Calu3 (cell line): ENCODE results near the gene DPT. TPM values are rescaled to one million over a fixed set of nuclear protein-coding genes. Genes with fewer than 3 reads are reported as not detected.

Experiments
- BruUV-seq: library from RNA; stranded (reverse); fragments of 400-500 nt; replicated peaks from 2 replicates; lab custom pipeline; 2021; lab: Mats Ljungman, UMichigan
- CTCF ChIA-PET: fragments of 300-600 bp; sonication (Branson Sonifier 250); formaldehyde crosslinking; loops from one replicate; lab custom pipeline; 2022; ENCODE audit warnings: antibody characterized with exemption; lab: Charles Lee
- DNase-seq: peaks from one replicate; pipeline ENCODE4 v3.0.0; 2022
- H3K27ac Mint-ChIP-seq: one replicate; pipeline ENCODE4 v1.8.0; 2022; ENCODE audit warnings: mixed read lengths; ENCODE audit not compliant: unreplicated experiment
- H3K27me3 Mint-ChIP-seq: one replicate; pipeline ENCODE4 v1.8.0; 2022; ENCODE audit warnings: mixed read lengths; ENCODE audit not compliant: unreplicated experiment
- H3K36me3 Mint-ChIP-seq: one replicate; pipeline ENCODE4 v1.8.0; 2022; ENCODE audit warnings: mild to moderate bottlenecking, moderate library complexity, mixed read lengths; ENCODE audit not compliant: insufficient read depth, unreplicated experiment
- H3K4me1 Mint-ChIP-seq: one replicate; pipeline ENCODE4 v1.8.0; 2022; ENCODE audit warnings: mild to moderate bottlenecking, low read depth, mixed read lengths; ENCODE audit not compliant: unreplicated experiment
- H3K4me3 Mint-ChIP-seq: one replicate; pipeline ENCODE4 v1.8.0; 2022; ENCODE audit warnings: mild to moderate bottlenecking, low read depth, moderate library complexity, mixed read lengths; ENCODE audit not compliant: unreplicated experiment
- H3K9me3 Mint-ChIP-seq: one replicate; pipeline ENCODE4 v1.8.0; 2022; ENCODE audit warnings: low read depth, mixed read lengths; ENCODE audit not compliant: unreplicated experiment
- intact Hi-C: fragments of 100-400 bp; cut with micrococcal nuclease; formaldehyde crosslinking; loops from one replicate; pipeline ENCODE4 v1.10.0; 2022; ENCODE audit not compliant: unreplicated experiment
- total RNA-seq: library from RNA; stranded (reverse); gene quantifications from 2 replicates; pipeline ENCODE4 v1.2.3, GENCODE V29; 2022
- TF ChIP-seq, protein P1 (sequence below): fragments of 200-600 bp; IDR thresholded peaks from one replicate; pipeline ENCODE4 v1.8.0; 2022; ENCODE audit warnings: antibody characterized with exemption; ENCODE audit not compliant: unreplicated experiment

DPT gene
- total RNA-seq, 1 experiment from 2014 or later = not detected

DNA sequence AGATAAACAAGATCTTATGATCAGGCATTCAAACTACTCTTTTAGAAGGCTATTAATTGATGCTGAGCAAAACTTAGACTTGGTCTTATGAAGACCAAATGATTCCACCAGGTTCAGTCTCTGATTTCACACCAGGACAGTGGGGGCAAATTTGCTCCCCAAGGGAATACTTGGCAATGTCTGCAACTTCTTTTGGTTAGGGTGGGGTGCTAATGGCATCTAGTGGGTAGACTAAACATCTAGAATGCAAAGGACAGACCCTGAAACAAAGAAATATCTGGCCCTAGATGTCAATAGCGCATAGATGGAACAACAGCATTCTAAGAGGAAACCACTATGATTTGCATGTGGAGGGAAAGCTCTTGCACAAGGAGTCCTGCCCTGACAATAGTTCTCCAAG, 30.6 kb downstream of the DPT start:
- no peak for DNase-seq
- Mint-ChIP-seq H3K4me1 (peaks cover 83% of the 10 kb centered on the region), H3K36me3 (peaks cover 4% of the 10 kb centered on the region), H3K9me3 (no peaks in the 10 kb centered on the region), H3K27me3 (no peaks in the 10 kb centered on the region), H3K27ac (peak overlapping the region; percentile 85), H3K4me3 (no peak overlapping the region)
- intact Hi-C loops = no loop called here
- CTCF ChIA-PET = interaction anchor here (1.0 to 1.2 kb wide), 2 partner anchors 62 to 102 kb away, joined by 3 read pairs; no protein-coding TSS in a partner anchor
- TF ChIP-seq, protein P1, sequence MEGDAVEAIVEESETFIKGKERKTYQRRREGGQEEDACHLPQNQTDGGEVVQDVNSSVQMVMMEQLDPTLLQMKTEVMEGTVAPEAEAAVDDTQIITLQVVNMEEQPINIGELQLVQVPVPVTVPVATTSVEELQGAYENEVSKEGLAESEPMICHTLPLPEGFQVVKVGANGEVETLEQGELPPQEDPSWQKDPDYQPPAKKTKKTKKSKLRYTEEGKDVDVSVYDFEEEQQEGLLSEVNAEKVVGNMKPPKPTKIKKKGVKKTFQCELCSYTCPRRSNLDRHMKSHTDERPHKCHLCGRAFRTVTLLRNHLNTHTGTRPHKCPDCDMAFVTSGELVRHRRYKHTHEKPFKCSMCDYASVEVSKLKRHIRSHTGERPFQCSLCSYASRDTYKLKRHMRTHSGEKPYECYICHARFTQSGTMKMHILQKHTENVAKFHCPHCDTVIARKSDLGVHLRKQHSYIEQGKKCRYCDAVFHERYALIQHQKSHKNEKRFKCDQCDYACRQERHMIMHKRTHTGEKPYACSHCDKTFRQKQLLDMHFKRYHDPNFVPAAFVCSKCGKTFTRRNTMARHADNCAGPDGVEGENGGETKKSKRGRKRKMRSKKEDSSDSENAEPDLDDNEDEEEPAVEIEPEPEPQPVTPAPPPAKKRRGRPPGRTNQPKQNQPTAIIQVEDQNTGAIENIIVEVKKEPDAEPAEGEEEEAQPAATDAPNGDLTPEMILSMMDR = no peak
- BruUV-seq = no TSS peak

DNA sequence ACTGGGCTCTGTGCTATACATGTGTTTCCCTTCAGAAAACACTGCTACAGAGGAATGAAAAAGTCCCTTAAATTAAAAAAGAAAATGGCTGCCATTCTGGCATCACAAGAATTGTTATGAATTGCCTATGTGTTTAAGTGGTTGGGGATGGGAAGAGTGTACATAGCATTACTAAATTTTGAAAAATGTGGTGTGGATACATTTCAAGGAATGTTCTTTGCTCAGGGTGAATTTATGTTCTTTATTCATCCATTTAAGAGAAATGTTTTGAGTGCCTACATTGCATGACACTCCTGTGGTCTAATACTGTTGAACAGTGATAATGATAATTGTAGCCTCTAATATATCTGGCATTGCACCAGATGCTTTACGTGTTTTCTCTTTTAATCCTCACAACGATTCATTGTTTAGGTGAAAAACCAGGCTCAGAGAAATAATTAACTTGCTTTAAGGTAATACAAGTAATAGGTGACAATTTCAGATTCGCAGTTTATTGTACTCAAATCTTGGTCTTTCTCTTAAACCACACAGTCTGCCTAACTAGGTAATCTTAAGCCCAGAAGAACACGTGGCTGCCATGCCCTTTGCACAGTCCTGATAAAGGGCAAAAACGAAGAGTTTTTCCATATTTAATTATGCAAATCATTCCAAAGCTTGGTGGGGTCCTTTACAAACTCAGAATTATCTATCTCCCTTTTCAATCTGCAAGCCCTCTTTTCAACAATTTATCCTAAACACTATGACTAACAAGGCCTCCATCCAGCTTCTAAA, 31.5 kb downstream of the DPT start:
- no TSS peak for BruUV-seq
- Mint-ChIP-seq H3K4me1 (peaks cover 92% of the 10 kb centered on the region), H3K27ac (peak overlapping the region; percentile 85), H3K27me3 (no peaks in the 10 kb centered on the region), H3K4me3 (no peak overlapping the region), H3K36me3 (peaks cover 4% of the 10 kb centered on the region), H3K9me3 (no peaks in the 10 kb centered on the region)
- TF ChIP-seq, protein P1 = no peak
- intact Hi-C loops = no loop called here
- no peak for DNase-seq
- CTCF ChIA-PET = interaction anchor here (1.0 kb wide), 1 partner anchor 61 kb away, joined by 3 read pairs; no protein-coding TSS in a partner anchor

DNA sequence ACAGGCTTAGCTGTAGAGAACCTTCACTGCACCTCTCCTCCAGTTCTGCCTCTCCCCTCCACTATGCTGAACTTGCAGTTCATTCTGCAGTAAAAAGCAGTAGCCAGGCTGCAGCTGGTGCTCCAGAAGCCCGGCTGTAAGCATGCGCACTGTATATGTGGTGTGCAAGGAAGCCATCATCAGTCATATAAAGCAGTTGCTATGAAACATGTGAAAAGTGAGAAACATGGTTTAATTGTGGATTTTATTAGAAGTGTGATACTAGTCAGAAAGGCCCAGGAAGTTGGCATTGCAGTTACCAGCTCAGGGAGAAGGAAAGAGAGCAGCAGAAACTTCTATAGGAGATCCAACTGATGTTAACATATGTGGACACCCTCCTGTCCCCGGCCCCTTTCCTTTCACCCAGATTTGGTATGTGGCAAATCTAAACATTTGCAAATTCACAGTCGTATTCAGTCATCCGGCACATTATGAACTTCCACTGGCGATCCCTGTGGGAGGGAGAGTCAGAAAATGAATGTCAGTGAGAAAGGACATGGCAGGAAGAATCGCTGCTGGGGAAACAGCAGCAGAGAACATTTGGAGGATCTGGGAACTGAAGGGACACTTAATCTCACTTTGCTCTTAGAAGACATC, 32.8 kb downstream of the DPT start:
- CTCF ChIA-PET = no interaction called here
- H3K27me3 Mint-ChIP-seq = no peaks in the 10 kb centered on the region
- no TSS peak for BruUV-seq
- peak overlapping the region; percentile 52 for H3K27ac Mint-ChIP-seq
- intact Hi-C loops = no loop called here
- peaks cover 4% of the 10 kb centered on the region for H3K36me3 Mint-ChIP-seq
- H3K4me3 Mint-ChIP-seq = no peak overlapping the region
- no peaks in the 10 kb centered on the region for H3K9me3 Mint-ChIP-seq
- TF ChIP-seq, protein P1 = no peak
- DNase-seq = no peak
- H3K4me1 Mint-ChIP-seq = peaks cover 91% of the 10 kb centered on the region

DNA sequence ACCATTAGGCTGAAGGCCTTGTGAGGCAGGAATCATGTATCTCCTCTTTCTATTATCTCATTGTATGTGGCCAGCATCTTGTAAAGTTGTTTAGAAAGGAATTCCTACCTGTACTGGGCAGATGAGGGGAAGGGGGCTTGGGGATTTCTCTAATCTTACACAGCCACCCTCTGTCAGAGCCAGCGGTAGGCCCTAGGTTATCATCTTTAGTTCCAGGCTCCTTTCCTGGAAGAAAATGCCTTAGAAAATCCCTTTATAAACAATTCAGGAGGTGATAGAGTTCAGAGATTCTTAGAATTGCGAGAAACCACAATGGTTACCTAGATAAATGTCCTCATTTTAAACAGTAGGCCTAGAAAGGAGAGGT, 35.2 kb downstream of the DPT start:
- Mint-ChIP-seq H3K27me3 (no peaks in the 10 kb centered on the region), H3K4me1 (peaks cover 94% of the 10 kb centered on the region), H3K36me3 (peaks cover 9% of the 10 kb centered on the region), H3K9me3 (no peaks in the 10 kb centered on the region), H3K4me3 (no peak overlapping the region), H3K27ac (peak overlapping the region; percentile 78)
- intact Hi-C loops = loop anchor here (1.0 to 5.0 kb wide), 3 partner anchors 107 to 228 kb away; no protein-coding TSS in a partner anchor
- no peak for DNase-seq
- no TSS peak for BruUV-seq
- CTCF ChIA-PET = interaction anchor here (0.7 kb wide), 1 partner anchor 12 kb away, joined by 3 read pairs; no protein-coding TSS in a partner anchor
- TF ChIP-seq, protein P1 = no peak
